ENCODE data around the gene HSPA4.

- TF ChIP-seq CTCF (conservative IDR thresholded peaks at IDR 0.05; ENCODE audit: low read depth, low read length) (no peak), EZH2 (IDR thresholded peaks at IDR 0.05; ENCODE audit: borderline replicate concordance, low read depth, low read length, poor library complexity, severe bottlenecking) (no peak)
These were observed 16.6 kb upstream of the HSPA4 start for GRCh38 chr5:133035224-133035623.

All from A673 (cell line).